ENCODE measurements around the gene PNPLA5. TPM values are rescaled to one million over a fixed set of nuclear protein-coding genes. Genes with fewer than 3 reads are reported as not detected.
A peak's percentile ranks its signal among the peaks of the same experiment; 100 is the strongest.

The PNPLA5 gene
- total and polyA plus RNA-seq, 2 of the 8 experiments (the other 6 are each of a cell fraction or from before 2014, with no cell fraction given) = 3.9 to 6.8 TPM

GRCh38 chr22:43884600-43885318, 7.1 kb downstream of the PNPLA5 start:
- 0 out of 8 replicates have a peak, but pooled peaks cover 0 to 2% (median 0%) of the 10 kb centered on the region in 4 experiments for H3K36me3 ChIP-seq (ENCODE audit: control insufficient read depth in 2 of 4, insufficient read depth in 4 of 4, low read length in 3 of 4)
- H3K27me3 ChIP-seq (replicated peaks in 1 of 4; ENCODE audit: control insufficient read depth in 3 of 4, extremely low read depth in 1 of 4, insufficient read depth in 3 of 4, low read length in 3 of 4) = no peaks in the 10 kb centered on the region
- H2AFZ ChIP-seq (ENCODE audit: low read length) = no peak overlapping the region
- no peak overlapping the region for H4K5ac ChIP-seq (ENCODE audit: insufficient read length, low read depth, low read length)
- H3K23ac ChIP-seq (ENCODE audit: insufficient read length) = no peak overlapping the region
- peaks cover 0 to 8% of the 10 kb centered on the region in 2 experiments for H4K20me1 ChIP-seq (replicated peaks in 1 of 2; ENCODE audit: control insufficient read depth in 1 of 2, insufficient read depth in 2 of 2, low read length in 2 of 2)
- no peaks in the 10 kb centered on the region for H3K79me1 ChIP-seq (ENCODE audit: low read depth, low read length)
- WGBS, 2 experiments (ENCODE audit: extremely low coverage in 1 of 2, insufficient coverage in 1 of 2, insufficient read length in 1 of 2, insufficient replicate concordance in 2 of 2, low coverage in 1 of 2, low lambda C conversion rate in 2 of 2, missing lambda C conversion rate in 1 of 2) = 42% methylated on average over 18 of the region's 18 CpGs; no CpG with 5 or more reads in 1 of the 2 experiments
- H3K79me2 ChIP-seq (ENCODE audit: control insufficient read depth in 1 of 2, insufficient read depth in 2 of 2, low read length in 2 of 2) = no peaks in the 10 kb centered on the region
- 0 out of 2 replicates have a peak overlapping the region, but pooled peaks have one; percentile 48 for H2BK15ac ChIP-seq (ENCODE audit: low read length)
- CTCF ChIA-PET (ENCODE audit: partially characterized antibody) = interaction anchor here (0.6 to 7.5 kb wide), 40 partner anchors 8 to 1241 kb away, joined by 3 to 226 read pairs (median 4); partner anchors contain the start of genes PNPLA3 and PNPLA5
- H3K14ac ChIP-seq (ENCODE audit: insufficient read length) = no peak overlapping the region
- no peak overlapping the region for H4K91ac ChIP-seq (replicated peaks; ENCODE audit: insufficient read length, low read length)
- H3K4me1 ChIP-seq (replicated peaks in 1 of 4; ENCODE audit: control insufficient read depth in 3 of 4, insufficient read depth in 4 of 4, low read length in 3 of 4) = 0 out of 7 replicates have a peak, but pooled peaks cover 0 to 3% (median 1%) of the 10 kb centered on the region in 4 experiments
- H3K27ac ChIP-seq (ENCODE audit: low read depth, low read length) = no peak overlapping the region
- DNase-seq (ENCODE audit: low read depth in 1 of 2, low spot score in 2 of 2) (peak in 1 of 2 experiments; percentile 96), FAIRE-seq (no peak)
- H3K4me2 ChIP-seq (ENCODE audit: insufficient read depth in 1 of 2, low read depth in 2 of 2, low read length in 2 of 2) = no peak overlapping the region
- no peaks in the 10 kb centered on the region for H3K23me2 ChIP-seq (ENCODE audit: low read depth, low read length)
- no peak overlapping the region for H4K8ac ChIP-seq (ENCODE audit: extremely low read depth, insufficient read depth, low read length)
- H2BK12ac ChIP-seq (ENCODE audit: low read depth, low read length) = no peak overlapping the region
- 0 out of 2 replicates have a peak overlapping the region, but pooled peaks have one; percentile 52 for H3K18ac ChIP-seq (ENCODE audit: extremely low read depth, low read length)
- no peak overlapping the region for H3K4ac ChIP-seq (replicated peaks; ENCODE audit: insufficient read length, low read depth, low read length)
- no peak overlapping the region for H2BK120ac ChIP-seq (replicated peaks; ENCODE audit: low read depth, low read length)
- 0 out of 2 replicates have a peak overlapping the region, but pooled peaks have one; percentile 53 for H2BK5ac ChIP-seq (ENCODE audit: low read depth, low read length)
- H3K9me3 ChIP-seq (ENCODE audit: insufficient read depth in 2 of 2, low read depth in 1 of 2, low read length in 1 of 2) = no peaks in the 10 kb centered on the region
- H3K56ac ChIP-seq (replicated peaks; ENCODE audit: insufficient read length, low read depth, low read length) = no peak overlapping the region
- no peak overlapping the region for H2BK20ac ChIP-seq (ENCODE audit: low read length)
- H3K4me3 ChIP-seq (ENCODE audit: extremely low read depth in 1 of 4, insufficient read depth in 2 of 4, low read depth in 3 of 4, low read length in 4 of 4) = no peak overlapping the region
- H3K9ac ChIP-seq (replicated peaks in 1 of 4; ENCODE audit: extremely low read depth in 1 of 4, low read depth in 3 of 4, low read length in 3 of 4) = no peak overlapping the region
- POLR2A ChIA-PET (ENCODE audit: partially characterized antibody) = interaction anchor here (1.4 kb wide), 1 partner anchor 10 kb away, joined by 3 read pairs; no protein-coding TSS in a partner anchor
- no peak overlapping the region for H2AK5ac ChIP-seq (ENCODE audit: low read depth, low read length)
- TF ChIP-seq POLR2A (IDR thresholded peaks at IDR 0.05; ENCODE audit: control extremely low read depth in 1 of 2, low read depth in 2 of 2, low read length in 2 of 2) (no peak), ASH2L (IDR thresholded peaks at IDR 0.05; ENCODE audit: low read length) (no peak), GABPA (IDR thresholded peaks at IDR 0.05; ENCODE audit: borderline replicate concordance, insufficient read depth, low read length) (no peak), ZNF274 (IDR thresholded peaks at IDR 0.05; ENCODE audit: borderline replicate concordance, extremely low read depth, low read length) (no peak), YY1 (IDR thresholded peaks at IDR 0.05; ENCODE audit: low read depth, low read length) (no peak; the same call in 1 of the 2 replicates), SP2 (IDR thresholded peaks at IDR 0.05; ENCODE audit: low read length) (no peak), CREB1 (IDR thresholded peaks at IDR 0.05) (0 out of 2 replicates have a peak, but pooled peaks have one; percentile 9), CTCF (IDR thresholded peaks at IDR 0.05; ENCODE audit: control extremely low read depth in 1 of 3, insufficient read depth in 1 of 3, low read depth in 1 of 3, low read length in 3 of 3) (peak; percentile 91 to 95 (median 94)), EZH2 (IDR thresholded peaks at IDR 0.05; ENCODE audit: low read depth, low read length, severe bottlenecking) (no peak), TEAD4 (IDR thresholded peaks at IDR 0.05; ENCODE audit: low read depth, low read length) (0 out of 2 replicates have a peak, but pooled peaks have one; percentile 4)
